CD8-positive, alpha-beta memory T cell (primary cell): ENCODE results near the gene TPGS2. TPM values are rescaled to one million over a fixed set of nuclear protein-coding genes. Genes with fewer than 3 reads are reported as not detected.

Experiments
- CTCF ChIA-PET: fragments of 350-600 bp; sonication (Branson Sonifier 250); formaldehyde crosslinking; loops from one replicate; lab custom pipeline; 2021; ENCODE audit warnings: antibody characterized with exemption; lab: Charles Lee
- POLR2A ChIA-PET: fragments of 350-600 bp; sonication (Branson Sonifier 250); formaldehyde crosslinking; loops from one replicate; lab custom pipeline; 2021; ENCODE audit warnings: antibody characterized with exemption; lab: Charles Lee
- DNase-seq, 5 donors: peaks; one replicate each; pipeline versions ENCODE4 v3.0.0 to v3.0.0-alpha.2; 2020 to 2022; ENCODE audit warnings: mixed read lengths in 1 of 5
- H3K27ac ChIP-seq: one replicate; pipeline ENCODE4 v1.7.0; 2013; ENCODE audit warnings: low read depth, mild to moderate bottlenecking, low read length, moderate library complexity
- H3K27me3 ChIP-seq: 2 replicates; pipeline ENCODE4 v1.7.0; 2013; ENCODE audit warnings: low read length, mild to moderate bottlenecking; ENCODE audit not compliant: insufficient read depth, poor library complexity, severe bottlenecking
- H3K36me3 ChIP-seq: 2 replicates; pipeline ENCODE4 v1.7.0; 2013; ENCODE audit warnings: mild to moderate bottlenecking, low read length, moderate library complexity; ENCODE audit not compliant: insufficient read depth
- H3K4me1 ChIP-seq: 2 replicates; pipeline ENCODE4 v1.7.0; 2013; ENCODE audit warnings: mild to moderate bottlenecking, low read length, moderate library complexity; ENCODE audit not compliant: insufficient read depth
- H3K4me3 ChIP-seq: 2 replicates; pipeline ENCODE4 v1.7.0; 2013; ENCODE audit warnings: mild to moderate bottlenecking, low read length
- H3K9me3 ChIP-seq: 2 replicates; pipeline ENCODE4 v1.7.0; 2013; ENCODE audit warnings: mild to moderate bottlenecking, low read length
- H3K27ac Mint-ChIP-seq, 8 donors: one replicate each; pipeline ENCODE4 v1.8.0; 2020 to 2021; ENCODE audit warnings: mixed read lengths in 8 of 8, mild to moderate bottlenecking in 6 of 8, inconsistent platforms in 3 of 8, moderate library complexity in 3 of 8
- H3K27me3 Mint-ChIP-seq, 2 donors: one replicate each; pipeline ENCODE4 v1.8.0; 2020 to 2021; ENCODE audit warnings: mixed read lengths in 2 of 2, mild to moderate bottlenecking in 1 of 2, moderate library complexity in 1 of 2
- H3K36me3 Mint-ChIP-seq, 3 donors: one replicate each; pipeline ENCODE4 v1.8.0; 2020 to 2021; ENCODE audit warnings: mixed read lengths in 3 of 3, inconsistent platforms in 1 of 3, mild to moderate bottlenecking in 1 of 3
- H3K4me1 Mint-ChIP-seq, 3 donors: one replicate each; pipeline ENCODE4 v1.8.0; 2020 to 2021; ENCODE audit warnings: mixed read lengths in 3 of 3, inconsistent platforms in 1 of 3, mild to moderate bottlenecking in 1 of 3
- H3K4me3 Mint-ChIP-seq, 7 donors: one replicate each; pipeline ENCODE4 v1.8.0; 2020 to 2021; ENCODE audit warnings: mixed read lengths in 7 of 7, mild to moderate bottlenecking in 6 of 7, moderate library complexity in 4 of 7, inconsistent platforms in 2 of 7
- H3K9me3 Mint-ChIP-seq, 5 donors: one replicate each; pipeline ENCODE4 v1.8.0; 2020 to 2022; ENCODE audit warnings: mixed read lengths in 5 of 5, mild to moderate bottlenecking in 3 of 5, moderate library complexity in 2 of 5, inconsistent platforms in 1 of 5
- polyA plus RNA-seq: library from polyadenylated mRNA; unstranded; fragments of 300-500 nt; fragmentation: Illumina TruSeq; gene quantifications from one replicate; pipeline ENCODE4 v1.2.3, GENCODE V29; 2021
- total RNA-seq, 2 experiments: library from RNA; stranded (reverse); gene quantifications; one replicate each; pipeline ENCODE4 v1.2.3, GENCODE V29; 2021

Gene TPGS2
- total and polyA plus RNA-seq, 3 experiments from 2014 or later = 68.3 to 75.5 (median 70.2) TPM

GRCh38 chr18:36792634-36793283 is 36.0 kb downstream of the TPGS2 start:
- Histone ChIP-seq H3K4me3 (no peak overlapping the region), H3K27ac (no peak overlapping the region), H3K4me1 (no peaks in the 10 kb centered on the region), H3K36me3 (peaks cover 7% of the 10 kb centered on the region), H3K27me3 (no peaks in the 10 kb centered on the region), H3K9me3 (no peaks in the 10 kb centered on the region)
- Mint-ChIP-seq H3K27me3 (no peaks in the 10 kb centered on the region), H3K9me3 (peaks cover 0 to 2% (median 0%) of the 10 kb centered on the region in 5 donors), H3K27ac (peak overlapping the region in 1 of 8 donors; percentile 78), H3K36me3 (peaks cover 48 to 87% (median 52%) of the 10 kb centered on the region in 3 donors), H3K4me1 (no peaks in the 10 kb centered on the region), H3K4me3 (no peak overlapping the region)
- POLR2A ChIA-PET = no interaction called here
- DNase-seq = no peak
- CTCF ChIA-PET = interaction anchor here (1.0 kb wide), 1 partner anchor 17 kb away, joined by 3 read pairs; no protein-coding TSS in a partner anchor

DNA sequence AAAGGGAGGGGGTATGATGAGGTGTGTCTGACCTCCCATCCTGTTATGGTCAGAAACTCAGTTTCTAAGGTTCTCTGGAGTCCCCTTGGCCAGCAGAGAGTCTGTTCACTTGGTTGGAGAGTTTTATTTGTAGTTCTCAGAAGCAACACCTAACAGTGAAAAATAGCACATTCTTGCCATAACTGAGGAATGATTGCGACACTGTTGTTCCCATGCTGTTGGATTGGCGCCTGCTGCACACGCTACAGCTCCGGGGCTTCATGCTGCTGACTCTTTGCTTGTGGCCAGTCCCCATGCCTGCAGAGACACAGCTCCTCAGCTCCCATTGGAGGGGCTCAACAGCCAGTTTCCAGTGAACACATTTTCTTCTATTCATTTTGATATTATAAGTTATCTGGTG is 42.1 kb downstream of the TPGS2 start:
- Histone ChIP-seq H3K27me3 (no peaks in the 10 kb centered on the region), H3K27ac (no peak overlapping the region), H3K4me3 (no peak overlapping the region), H3K4me1 (no peaks in the 10 kb centered on the region), H3K36me3 (no peaks in the 10 kb centered on the region), H3K9me3 (no peaks in the 10 kb centered on the region)
- Mint-ChIP-seq H3K4me1 (peaks cover 0 to 1% (median 0%) of the 10 kb centered on the region in 3 donors), H3K27ac (peak overlapping the region in 1 of 8 donors; percentile 47), H3K4me3 (no peak overlapping the region), H3K27me3 (no peaks in the 10 kb centered on the region), H3K36me3 (peaks cover 24 to 66% (median 28%) of the 10 kb centered on the region in 3 donors), H3K9me3 (peaks cover 0 to 2% (median 0%) of the 10 kb centered on the region in 5 donors)
- CTCF ChIA-PET = no interaction called here
- no peak for DNase-seq
- POLR2A ChIA-PET = no interaction called here

DNA sequence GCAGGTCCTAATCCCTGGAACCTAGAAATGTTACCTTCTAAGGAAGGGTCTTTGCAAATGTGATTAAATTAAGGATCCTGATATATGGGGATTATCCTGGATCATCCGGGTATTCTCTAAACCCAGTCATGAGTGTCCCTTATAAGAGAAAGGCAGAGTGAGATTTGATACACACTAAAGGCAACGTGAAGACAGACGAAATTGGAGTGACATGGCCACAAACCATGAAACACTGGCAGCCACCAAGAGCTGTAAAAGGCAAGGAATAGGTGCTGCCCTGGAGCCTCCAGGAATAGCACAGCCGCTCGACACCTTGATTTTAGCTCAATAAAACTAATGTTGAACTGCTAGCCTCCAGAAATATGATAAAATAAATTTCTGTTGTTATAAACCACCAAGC is 45.0 kb downstream of the TPGS2 start:
- Histone ChIP-seq H3K36me3 (no peaks in the 10 kb centered on the region), H3K4me3 (no peak overlapping the region), H3K4me1 (no peaks in the 10 kb centered on the region), H3K9me3 (no peaks in the 10 kb centered on the region), H3K27ac (no peak overlapping the region), H3K27me3 (no peaks in the 10 kb centered on the region)
- H3K4me3 Mint-ChIP-seq = no peak overlapping the region
- no peaks in the 10 kb centered on the region for H3K9me3 Mint-ChIP-seq
- POLR2A ChIA-PET = no interaction called here
- H3K27ac Mint-ChIP-seq = no peak overlapping the region
- DNase-seq = no peak
- H3K27me3 Mint-ChIP-seq = no peaks in the 10 kb centered on the region
- CTCF ChIA-PET = no interaction called here
- H3K36me3 Mint-ChIP-seq = peaks cover 6 to 49% (median 14%) of the 10 kb centered on the region in 3 donors
- peaks cover 0 to 1% (median 0%) of the 10 kb centered on the region in 3 donors for H3K4me1 Mint-ChIP-seq

GRCh38 chr18:36782710-36783109 is 46.1 kb downstream of the TPGS2 start:
- Mint-ChIP-seq H3K27ac (peak overlapping the region in 1 of 8 donors; percentile 17), H3K4me3 (no peak overlapping the region), H3K27me3 (no peaks in the 10 kb centered on the region), H3K36me3 (peaks cover 6 to 41% (median 13%) of the 10 kb centered on the region in 3 donors), H3K4me1 (peaks cover 0 to 1% (median 0%) of the 10 kb centered on the region in 3 donors), H3K9me3 (no peaks in the 10 kb centered on the region)
- CTCF ChIA-PET = no interaction called here
- no peaks in the 10 kb centered on the region for H3K9me3 ChIP-seq
- DNase-seq = no peak
- POLR2A ChIA-PET = no interaction called here
- no peaks in the 10 kb centered on the region for H3K27me3 ChIP-seq
- no peak overlapping the region for H3K27ac ChIP-seq
- no peak overlapping the region for H3K4me3 ChIP-seq
- no peaks in the 10 kb centered on the region for H3K36me3 ChIP-seq
- no peaks in the 10 kb centered on the region for H3K4me1 ChIP-seq

GRCh38 chr18:36780748-36781147 is 48.1 kb downstream of the TPGS2 start:
- Histone ChIP-seq H3K9me3 (no peaks in the 10 kb centered on the region), H3K36me3 (no peaks in the 10 kb centered on the region), H3K4me3 (no peak overlapping the region), H3K27me3 (no peaks in the 10 kb centered on the region), H3K27ac (no peak overlapping the region), H3K4me1 (no peaks in the 10 kb centered on the region)
- Mint-ChIP-seq H3K27me3 (no peaks in the 10 kb centered on the region), H3K36me3 (peaks cover 3 to 26% (median 10%) of the 10 kb centered on the region in 3 donors), H3K4me1 (no peaks in the 10 kb centered on the region), H3K4me3 (no peak overlapping the region), H3K9me3 (no peaks in the 10 kb centered on the region), H3K27ac (no peak overlapping the region)
- ChIA-PET CTCF (no interaction called here), POLR2A (no interaction called here)
- no peak for DNase-seq

DNA sequence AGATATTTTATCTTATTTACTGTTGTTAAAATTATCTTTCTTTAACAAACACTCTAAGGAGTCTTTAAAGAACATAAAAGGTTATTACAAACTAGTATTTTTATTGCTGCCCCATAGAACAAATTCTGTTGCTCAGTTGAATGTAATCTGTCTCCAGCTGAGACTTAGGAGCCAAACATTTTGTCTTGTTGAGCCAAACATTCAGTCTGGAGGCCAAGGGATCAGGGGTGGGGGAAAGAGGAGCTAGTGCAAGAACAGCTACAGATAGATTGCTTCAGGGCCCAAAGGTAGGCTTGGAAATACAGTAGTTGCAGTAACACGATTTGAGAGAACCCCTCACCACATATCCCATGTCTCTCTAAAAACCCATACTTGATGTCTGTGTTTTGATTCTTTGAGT is 51.2 kb downstream of the TPGS2 start:
- ChIA-PET CTCF (interaction anchor here (1.3 kb wide), 1 partner anchor 33 kb away, joined by 3 read pairs; no protein-coding TSS in a partner anchor), POLR2A (no interaction called here)
- Mint-ChIP-seq H3K4me3 (no peak overlapping the region), H3K27ac (no peak overlapping the region), H3K9me3 (no peaks in the 10 kb centered on the region), H3K4me1 (no peaks in the 10 kb centered on the region), H3K27me3 (peaks cover 2 to 5% of the 10 kb centered on the region in 2 donors), H3K36me3 (peaks cover 0 to 15% (median 9%) of the 10 kb centered on the region in 3 donors)
- no peak for DNase-seq
- no peaks in the 10 kb centered on the region for H3K9me3 ChIP-seq
- no peaks in the 10 kb centered on the region for H3K27me3 ChIP-seq
- no peaks in the 10 kb centered on the region for H3K36me3 ChIP-seq
- no peaks in the 10 kb centered on the region for H3K4me1 ChIP-seq
- no peak overlapping the region for H3K27ac ChIP-seq
- H3K4me3 ChIP-seq = no peak overlapping the region

GRCh38 chr18:36776650-36777049 is 52.2 kb downstream of the TPGS2 start:
- peaks cover 1 to 5% (median 3%) of the 10 kb centered on the region in 3 donors for H3K4me1 Mint-ChIP-seq
- Histone ChIP-seq H3K4me3 (no peak overlapping the region), H3K9me3 (no peaks in the 10 kb centered on the region), H3K27me3 (no peaks in the 10 kb centered on the region), H3K27ac (no peak overlapping the region), H3K4me1 (no peaks in the 10 kb centered on the region), H3K36me3 (no peaks in the 10 kb centered on the region)
- H3K4me3 Mint-ChIP-seq = no peak overlapping the region
- no peak for DNase-seq
- CTCF ChIA-PET = interaction anchor here (0.9 kb wide), 1 partner anchor 17 kb away, joined by 3 read pairs; no protein-coding TSS in a partner anchor
- H3K27me3 Mint-ChIP-seq = peaks cover 2 to 5% of the 10 kb centered on the region in 2 donors
- peaks cover 4 to 7% (median 6%) of the 10 kb centered on the region in 3 donors for H3K36me3 Mint-ChIP-seq
- POLR2A ChIA-PET = no interaction called here
- no peaks in the 10 kb centered on the region for H3K9me3 Mint-ChIP-seq
- H3K27ac Mint-ChIP-seq = no peak overlapping the region

- no peak overlapping the region for H3K4me3 ChIP-seq
- peak overlapping the region in 1 of 8 donors; percentile 29 for H3K27ac Mint-ChIP-seq
- no peaks in the 10 kb centered on the region for H3K9me3 ChIP-seq
- H3K4me3 Mint-ChIP-seq = peak overlapping the region in 1 of 7 donors; percentile 44
- no peaks in the 10 kb centered on the region for H3K36me3 ChIP-seq
- CTCF ChIA-PET = no interaction called here
- H3K27me3 ChIP-seq = no peaks in the 10 kb centered on the region
- POLR2A ChIA-PET = no interaction called here
- H3K4me1 ChIP-seq = no peaks in the 10 kb centered on the region
- no peaks in the 10 kb centered on the region for H3K9me3 Mint-ChIP-seq
- H3K27ac ChIP-seq = no peak overlapping the region
- peaks cover 11 to 17% (median 12%) of the 10 kb centered on the region in 3 donors for H3K4me1 Mint-ChIP-seq
- DNase-seq = no peak
- H3K27me3 Mint-ChIP-seq = peaks cover 2 to 8% of the 10 kb centered on the region in 2 donors
- H3K36me3 Mint-ChIP-seq = peaks cover 1 to 5% (median 4%) of the 10 kb centered on the region in 3 donors
Observed at GRCh38 chr18:36775396-36775795, 53.4 kb downstream of the TPGS2 start.
